GM21367 (cell line): ENCODE results near the gene RNF130.

ENCODE experiments used
- ATAC-seq: cut with Tn5 transposase; IDR thresholded peaks from one replicate; pipeline ENCODE4 v1.9.1; 2021; ENCODE audit not compliant: unreplicated experiment

Gene RNF130

GRCh38 chr5:180071531-180072255, at the start of gene RNF130:
Gene RNF130, minus strand, starts transcription at chr5:180071759. Its CDS starts 57 bp downstream, at chr5:180071702.
- ATAC-seq = peak; percentile 42

GRCh38 chr5:180120237-180121101, 48.9 kb upstream of the RNF130 start:
- ATAC-seq = no peak

GRCh38 chr5:180119903-180120236, 48.3 kb upstream of the RNF130 start:
- ATAC-seq = no peak

- ATAC-seq = no peak
These were observed 47.7 kb upstream of the RNF130 start for GRCh38 chr5:180119031-180119902.

- no peak for ATAC-seq
These were observed 46.8 kb upstream of the RNF130 start for GRCh38 chr5:180118391-180118791.

- ATAC-seq = no peak
These were observed 45.6 kb upstream of the RNF130 start for GRCh38 chr5:180117000-180117725.

- ATAC-seq = no peak
These were observed 44.8 kb upstream of the RNF130 start for GRCh38 chr5:180116077-180116999.

- ATAC-seq = no peak
These were observed 43.9 kb upstream of the RNF130 start for GRCh38 chr5:180115326-180116076.

- ATAC-seq = no peak
These were observed 42.9 kb upstream of the RNF130 start for GRCh38 chr5:180114304-180115003.

GRCh38 chr5:180113660-180114303, 42.2 kb upstream of the RNF130 start:
- ATAC-seq = no peak

- ATAC-seq = no peak
These were observed 40.8 kb upstream of the RNF130 start for GRCh38 chr5:180112181-180112861.

- no peak for ATAC-seq
These were observed 39.9 kb upstream of the RNF130 start for GRCh38 chr5:180111273-180112002.

- ATAC-seq = no peak
These were observed 38.4 kb upstream of the RNF130 start for GRCh38 chr5:180109920-180110319.

- no peak for ATAC-seq
These were observed 35.4 kb upstream of the RNF130 start for GRCh38 chr5:180107005-180107404.

- no peak for ATAC-seq
These were observed 34.3 kb upstream of the RNF130 start for GRCh38 chr5:180105827-180106312.

- no peak for ATAC-seq
These were observed 32.6 kb upstream of the RNF130 start for GRCh38 chr5:180104168-180104530.
